Endometrial microvascular endothelial cells (primary cell): Measurements from ENCODE around the gene PTDSS2. TPM values are rescaled to one million over a fixed set of nuclear protein-coding genes. Genes with fewer than 3 reads are reported as not detected.

ENCODE experiments used
- in situ Hi-C: cut with HindIII; loops from 2 replicates; pipeline ENCODE4 v1.10.0; 2017; ENCODE audit warnings: low sequenced_read_pairs, low pct_unique_long_range_greater_than_20kb; ENCODE audit errors: inconsistent ontology term
- total RNA-seq: library from RNA; depleted of rRNA; stranded (reverse); fragments of >200 nt; gene quantifications from one replicate; pipeline ENCODE4 v1.2.3, GENCODE V29; 2015; ENCODE audit errors: inconsistent ontology term

Gene PTDSS2
- total RNA-seq, 1 donor from 2014 or later, result 43.1 TPM

GRCh38 chr11:498297-499181 lies 48.5 kb downstream of the PTDSS2 start:
- in situ Hi-C loops, result no loop called here

GRCh38 chr11:499201-500076 lies 49.4 kb downstream of the PTDSS2 start:
- in situ Hi-C loops, result no loop called here

GRCh38 chr11:501001-501682 lies 51.1 kb downstream of the PTDSS2 start:
- in situ Hi-C loops, result no loop called here

- in situ Hi-C loops, result no loop called here
Measured at GRCh38 chr11:501683-502287, 51.7 kb downstream of the PTDSS2 start.

GRCh38 chr11:502288-503178 lies 52.5 kb downstream of the PTDSS2 start:
- in situ Hi-C loops, result no loop called here

GRCh38 chr11:503179-503981 lies 53.3 kb downstream of the PTDSS2 start:
- in situ Hi-C loops, result no loop called here

GRCh38 chr11:504053-504993 lies 54.2 kb downstream of the PTDSS2 start:
- in situ Hi-C loops, result no loop called here

GRCh38 chr11:504994-505344 lies 54.9 kb downstream of the PTDSS2 start:
- in situ Hi-C loops, result no loop called here

GRCh38 chr11:506238-506994 lies 56.3 kb downstream of the PTDSS2 start:
- in situ Hi-C loops, result no loop called here

GRCh38 chr11:506995-507726 lies 57.1 kb downstream of the PTDSS2 start, which contains the start of gene RNH1:
Gene RNH1 (minus strand): TSS chr11:507242. CDS start chr11:502162, 5,080 bp downstream.
- in situ Hi-C loops, result no loop called here

- in situ Hi-C loops, result no loop called here
Measured at GRCh38 chr11:507727-508515, 57.8 kb downstream of the PTDSS2 start.

GRCh38 chr11:508956-509355 lies 58.9 kb downstream of the PTDSS2 start:
- in situ Hi-C loops, result no loop called here

- in situ Hi-C loops, result no loop called here
Measured at GRCh38 chr11:512761-513595, 62.9 kb downstream of the PTDSS2 start.
